Transverse colon (tissue), 3 donors: ENCODE data around the gene TMEM178B.

Experiments
- EP300 ChIP-seq: sonication (generic); formaldehyde crosslinking; IDR thresholded peaks from one replicate; pipeline ENCODE4 v1.6.1; 2017; ENCODE audit warnings: antibody characterized with exemption, low read depth
- POLR2A ChIP-seq: fragments of 450-650 bp; IDR thresholded peaks from one replicate; pipeline ENCODE4 v1.6.1; 2016; ENCODE audit warnings: antibody characterized with exemption, mild to moderate bottlenecking, moderate library complexity
- TF ChIP-seq, protein P1 (sequence below), 5 experiments: fragments of 200-600 bp in 3 of 5; fragments of 450-650 bp in 2 of 5; sonication (generic) in 3 of 5; IDR thresholded peaks; 1 replicate in 2 of 5; 2 replicates in 3 of 5; pipeline ENCODE4 v1.5.1; 2016 to 2017; ENCODE audit warnings: antibody characterized with exemption in 5 of 5, inconsistent platforms in 3 of 5, mild to moderate bottlenecking in 2 of 5, moderate library complexity in 1 of 5

- TF ChIP-seq POLR2A (no peak), EP300 (no peak)
- TF ChIP-seq, protein P1, sequence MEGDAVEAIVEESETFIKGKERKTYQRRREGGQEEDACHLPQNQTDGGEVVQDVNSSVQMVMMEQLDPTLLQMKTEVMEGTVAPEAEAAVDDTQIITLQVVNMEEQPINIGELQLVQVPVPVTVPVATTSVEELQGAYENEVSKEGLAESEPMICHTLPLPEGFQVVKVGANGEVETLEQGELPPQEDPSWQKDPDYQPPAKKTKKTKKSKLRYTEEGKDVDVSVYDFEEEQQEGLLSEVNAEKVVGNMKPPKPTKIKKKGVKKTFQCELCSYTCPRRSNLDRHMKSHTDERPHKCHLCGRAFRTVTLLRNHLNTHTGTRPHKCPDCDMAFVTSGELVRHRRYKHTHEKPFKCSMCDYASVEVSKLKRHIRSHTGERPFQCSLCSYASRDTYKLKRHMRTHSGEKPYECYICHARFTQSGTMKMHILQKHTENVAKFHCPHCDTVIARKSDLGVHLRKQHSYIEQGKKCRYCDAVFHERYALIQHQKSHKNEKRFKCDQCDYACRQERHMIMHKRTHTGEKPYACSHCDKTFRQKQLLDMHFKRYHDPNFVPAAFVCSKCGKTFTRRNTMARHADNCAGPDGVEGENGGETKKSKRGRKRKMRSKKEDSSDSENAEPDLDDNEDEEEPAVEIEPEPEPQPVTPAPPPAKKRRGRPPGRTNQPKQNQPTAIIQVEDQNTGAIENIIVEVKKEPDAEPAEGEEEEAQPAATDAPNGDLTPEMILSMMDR (IDR thresholded peaks at IDR 0.05), result no peak
Measured at GRCh38 chr7:141133646-141134045, 59.8 kb downstream of the TMEM178B start.
